Astrocyte (in vitro differentiated cells and primary cell): ENCODE results near the gene SPINK4. TPM values are rescaled to one million over a fixed set of nuclear protein-coding genes. Genes with fewer than 3 reads are reported as not detected.

Experiments
- DNase-seq: peaks from one replicate; pipeline ENCODE4 v3.0.0-alpha.2; 2010; ENCODE audit warnings: low read depth
- FAIRE-seq: peaks from 2 replicates; lab custom pipeline; 2011; peaks lifted over from hg19 to GRCh38; lab: Jason Lieb, UNC
- H2AFZ ChIP-seq: 2 replicates; pipeline ENCODE4 v1.6.0; 2012; ENCODE audit warnings: low read depth, low read length, inconsistent platforms
- H3K27ac ChIP-seq: 2 replicates; pipeline ENCODE4 v1.5.1; 2011; ENCODE audit warnings: low read depth, low read length, inconsistent platforms
- H3K27me3 ChIP-seq: 2 replicates; pipeline ENCODE4 v1.6.0; 2011; ENCODE audit warnings: low read length, inconsistent platforms; ENCODE audit not compliant: insufficient read depth
- H3K36me3 ChIP-seq: 2 replicates; pipeline ENCODE4 v1.5.1; 2011; ENCODE audit warnings: low read length, inconsistent platforms; ENCODE audit not compliant: insufficient read depth
- H3K4me1 ChIP-seq: 2 replicates; pipeline ENCODE4 v1.5.1; 2011; ENCODE audit warnings: low read length, inconsistent platforms; ENCODE audit not compliant: insufficient read depth
- H3K4me2 ChIP-seq: 2 replicates; pipeline ENCODE4 v1.6.0; 2012; ENCODE audit warnings: low read length, inconsistent platforms
- H3K4me3 ChIP-seq: 2 replicates; pipeline ENCODE4 v1.5.1; 2011; ENCODE audit warnings: low read depth, mild to moderate bottlenecking, low read length, inconsistent platforms; ENCODE audit not compliant: insufficient read depth
- H3K79me2 ChIP-seq: 2 replicates; pipeline ENCODE4 v1.6.0; 2012; ENCODE audit warnings: mild to moderate bottlenecking, low read length, inconsistent platforms; ENCODE audit not compliant: insufficient read depth
- H3K9ac ChIP-seq: 2 replicates; pipeline ENCODE4 v1.6.0; 2012; ENCODE audit warnings: mild to moderate bottlenecking, low read length, inconsistent platforms
- H3K9me3 ChIP-seq: 2 replicates; pipeline ENCODE4 v1.5.1; 2012; ENCODE audit warnings: low read depth, mild to moderate bottlenecking, low read length, inconsistent platforms; ENCODE audit not compliant: insufficient read depth
- H4K20me1 ChIP-seq: 2 replicates; pipeline ENCODE4 v1.6.0; 2012; ENCODE audit warnings: low read length, inconsistent platforms; ENCODE audit not compliant: insufficient read depth
- H3K27ac Mint-ChIP-seq: one replicate; pipeline ENCODE4 v1.8.0; 2021; ENCODE audit warnings: mild to moderate bottlenecking, mixed read lengths; ENCODE audit not compliant: unreplicated experiment
- H3K27me3 Mint-ChIP-seq: one replicate; pipeline ENCODE4 v1.8.0; 2021; ENCODE audit warnings: low read depth, mixed read lengths; ENCODE audit not compliant: unreplicated experiment
- H3K36me3 Mint-ChIP-seq: one replicate; pipeline ENCODE4 v1.8.0; 2021; ENCODE audit warnings: low read depth, mixed read lengths; ENCODE audit not compliant: unreplicated experiment
- H3K4me1 Mint-ChIP-seq: one replicate; pipeline ENCODE4 v1.8.0; 2021; ENCODE audit warnings: low read depth, mixed read lengths; ENCODE audit not compliant: unreplicated experiment
- H3K4me3 Mint-ChIP-seq: one replicate; pipeline ENCODE4 v1.8.0; 2021; ENCODE audit warnings: mild to moderate bottlenecking, moderate library complexity, mixed read lengths; ENCODE audit not compliant: unreplicated experiment
- H3K9me3 Mint-ChIP-seq: one replicate; pipeline ENCODE4 v1.8.0; 2021; ENCODE audit warnings: mild to moderate bottlenecking, mixed read lengths; ENCODE audit not compliant: unreplicated experiment
- CTCF ChIP-seq: IDR thresholded peaks from 2 replicates; pipeline ENCODE4 v1.5.1; 2011; ENCODE audit warnings: low read depth, mild to moderate bottlenecking, inconsistent platforms, low read length, moderate library complexity; ENCODE audit not compliant: insufficient read depth
- EZH2 ChIP-seq: IDR thresholded peaks from 2 replicates; pipeline ENCODE4 v1.6.1; 2012; ENCODE audit warnings: mild to moderate bottlenecking, low read length, inconsistent platforms; ENCODE audit not compliant: insufficient read depth
- total RNA-seq: library from RNA; stranded (reverse); gene quantifications from 2 replicates; pipeline ENCODE4 v1.2.1, GENCODE V29; 2021

SPINK4 gene
- total RNA-seq, 1 donor from 2014 or later, result not detected

GRCh38 chr9:33264473-33265177, 24.7 kb downstream of the SPINK4 start, which contains the start of the genes BAG1 and CHMP5:
BAG1 (minus strand) TSS chr9:33264708.
CHMP5 (plus strand) TSS chr9:33265049; CDS start chr9:33265079, 30 bp downstream.
- Histone ChIP-seq H3K79me2 (peaks cover 55% of the 10 kb centered on the region), H3K9ac (peak within 1 kb of the TSS; percentile 97), H2AFZ (peak within 1 kb of the TSS; percentile 95), H4K20me1 (peaks cover 12% of the 10 kb centered on the region), H3K9me3 (no peaks in the 10 kb centered on the region), H3K4me2 (peak within 1 kb of the TSS; percentile 99), H3K4me1 (peaks cover 16% of the 10 kb centered on the region), H3K36me3 (peaks cover 36% of the 10 kb centered on the region), H3K4me3 (peak within 1 kb of the TSS; percentile 90), H3K27ac (peak within 1 kb of the TSS; percentile 83), H3K27me3 (no peaks in the 10 kb centered on the region)
- Mint-ChIP-seq H3K36me3 (peaks cover 9% of the 10 kb centered on the region), H3K27ac (peak within 1 kb of the TSS; percentile 93), H3K4me3 (peak within 1 kb of the TSS; percentile 95), H3K4me1 (peaks cover 19% of the 10 kb centered on the region), H3K9me3 (no peaks in the 10 kb centered on the region), H3K27me3 (no peaks in the 10 kb centered on the region)
- DNase-seq (peak; percentile 96), FAIRE-seq (peak; percentile 13)
- no peak for TF ChIP-seq EZH2
- TF ChIP-seq CTCF, result peak; percentile 10

- H3K4me1 Mint-ChIP-seq, result peaks cover 19% of the 10 kb centered on the region
- peaks cover 55% of the 10 kb centered on the region for H3K79me2 ChIP-seq
- peaks cover 16% of the 10 kb centered on the region for H3K4me1 ChIP-seq
- peaks cover 12% of the 10 kb centered on the region for H4K20me1 ChIP-seq
- H3K4me3 Mint-ChIP-seq, result peak overlapping the region; percentile 90
- H3K36me3 Mint-ChIP-seq, result peaks cover 11% of the 10 kb centered on the region
- peak overlapping the region; percentile 43 for H2AFZ ChIP-seq
- H3K9ac ChIP-seq, result peak overlapping the region; percentile 97
- no peak for TF ChIP-seq EZH2
- TF ChIP-seq CTCF, result no peak
- DNase-seq (no peak), FAIRE-seq (no peak)
- no peaks in the 10 kb centered on the region for H3K27me3 ChIP-seq
- H3K4me2 ChIP-seq, result peak overlapping the region; percentile 99
- peaks cover 29% of the 10 kb centered on the region for H3K36me3 ChIP-seq
- no peaks in the 10 kb centered on the region for H3K9me3 ChIP-seq
- peak overlapping the region; percentile 93 for H3K27ac Mint-ChIP-seq
- no peaks in the 10 kb centered on the region for H3K27me3 Mint-ChIP-seq
- H3K4me3 ChIP-seq, result peak overlapping the region; percentile 81
- H3K9me3 Mint-ChIP-seq, result no peaks in the 10 kb centered on the region
- peak overlapping the region; percentile 74 for H3K27ac ChIP-seq
These were observed 25.4 kb downstream of the SPINK4 start for GRCh38 chr9:33265211-33265865.
